GM18907 (cell line): ENCODE measurements around the gene TRPV3.
"Not testable (repeated sequence)": the region's sequence is repeated elsewhere in the genome, so short reads cannot be mapped to it uniquely, and the experiment has no call there.

Experiments used
- ATAC-seq: cut with Tn5 transposase; IDR thresholded peaks from one replicate; pipeline ENCODE4 v1.9.1; 2021; ENCODE audit warnings: mild to moderate bottlenecking, moderate library complexity; ENCODE audit not compliant: unreplicated experiment

Gene TRPV3

GRCh38 chr17:3574231-3574630 lies 16.6 kb upstream of the TRPV3 start:
- no peak for ATAC-seq

GRCh38 chr17:3573246-3574100 lies 15.9 kb upstream of the TRPV3 start:
- ATAC-seq: no peak

DNA sequence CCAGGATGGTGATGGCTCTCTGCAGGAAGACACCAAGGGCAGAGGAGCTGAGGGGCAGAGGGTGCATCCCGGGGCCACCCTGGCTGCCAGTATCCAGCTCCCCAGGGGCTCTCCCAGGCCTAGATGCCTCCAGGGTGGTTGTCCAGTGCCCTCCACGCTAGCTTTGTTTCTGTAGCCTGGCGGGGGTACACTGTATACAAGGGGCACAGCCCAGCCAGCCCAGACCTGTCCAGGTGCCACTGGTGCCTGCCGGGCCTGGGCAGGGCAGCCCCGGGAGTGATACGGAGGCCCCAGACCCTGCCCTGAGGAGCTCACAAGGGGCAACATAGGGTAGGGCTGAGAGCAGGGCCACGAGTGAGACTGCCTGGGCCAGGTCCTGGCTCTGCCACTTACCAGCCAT lies 14.6 kb upstream of the TRPV3 start:
- no peak for ATAC-seq

DNA sequence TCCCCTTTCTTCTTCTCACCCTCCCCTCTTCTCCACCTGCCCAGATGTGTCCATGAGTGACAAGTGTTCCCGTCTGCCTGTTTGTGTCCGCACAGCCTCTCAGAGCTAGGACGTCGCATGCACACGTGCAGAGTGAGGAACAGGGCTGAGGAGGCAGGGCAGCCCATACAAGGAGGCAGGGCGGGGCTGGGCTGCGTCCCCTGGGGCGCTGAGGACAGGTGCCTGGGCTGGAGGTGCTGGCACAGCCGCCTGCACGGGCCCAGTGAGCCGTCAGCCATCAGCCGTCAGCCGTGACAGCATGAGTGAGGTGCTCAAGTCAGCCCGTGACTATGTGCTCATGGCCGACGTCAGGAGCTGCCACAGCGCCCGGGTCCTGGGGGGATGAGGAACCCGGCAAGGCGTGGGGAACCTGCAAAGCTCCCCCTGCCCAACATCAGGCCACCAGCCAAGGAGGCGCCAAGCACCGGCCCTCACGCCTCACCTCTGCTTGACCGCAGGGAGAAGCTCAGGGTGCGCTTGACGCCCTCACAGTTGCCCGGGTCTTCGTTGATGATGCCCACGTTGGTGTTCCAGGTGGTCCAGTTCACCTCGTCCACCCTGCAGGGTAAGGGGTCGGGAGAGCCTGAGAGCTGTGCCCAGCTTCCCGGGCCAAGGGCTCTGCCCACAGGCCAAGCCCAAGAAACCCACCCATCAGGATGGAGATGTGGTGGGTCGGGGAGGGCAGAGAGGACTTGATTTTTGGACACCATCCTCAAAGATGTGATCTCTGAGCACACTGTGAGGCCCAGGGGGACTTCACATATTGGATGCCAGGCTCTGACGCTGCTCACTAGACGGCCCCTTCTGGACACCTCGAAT lies 13.7 kb upstream of the TRPV3 start:
- no peak for ATAC-seq

- no peak for ATAC-seq
Measured at GRCh38 chr17:3569534-3570137, 12.0 kb upstream of the TRPV3 start.

- ATAC-seq: no peak
Measured at GRCh38 chr17:3566551-3566950, 8.9 kb upstream of the TRPV3 start.

GRCh38 chr17:3565143-3565542 lies 7.5 kb upstream of the TRPV3 start:
- no peak for ATAC-seq

DNA sequence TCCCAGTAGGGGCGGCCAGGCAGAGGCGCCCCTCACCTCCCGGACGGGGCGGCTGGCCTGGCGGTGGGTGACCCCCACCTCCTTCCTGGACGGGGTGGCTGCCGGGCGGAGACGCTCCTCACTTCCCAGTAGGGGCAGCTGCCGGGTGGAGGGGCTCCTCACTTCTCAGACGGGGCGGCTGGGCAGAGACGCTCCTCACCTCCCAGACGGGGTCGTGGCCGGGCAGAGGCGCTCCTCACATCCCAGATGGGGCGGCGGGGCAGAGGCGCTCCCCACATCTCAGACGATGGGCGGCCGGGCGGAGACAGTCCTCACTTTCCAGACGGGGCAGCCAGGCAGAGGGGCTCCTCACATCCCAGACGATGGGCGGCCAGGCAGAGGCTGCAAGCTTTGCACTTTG lies 6.6 kb upstream of the TRPV3 start:
- ATAC-seq: not testable (repeated sequence)

- no peak for ATAC-seq
Measured at GRCh38 chr17:3559270-3559645, 1.6 kb upstream of the TRPV3 start.

GRCh38 chr17:3558603-3559269 lies 1.1 kb upstream of the TRPV3 start:
- ATAC-seq: peak; percentile 70

- ATAC-seq: no peak
Measured at GRCh38 chr17:3556916-3557767, 470 bp downstream of the TRPV3 start.

- no peak for ATAC-seq
Measured at GRCh38 chr17:3556239-3556915, 1.2 kb downstream of the TRPV3 start.

DNA sequence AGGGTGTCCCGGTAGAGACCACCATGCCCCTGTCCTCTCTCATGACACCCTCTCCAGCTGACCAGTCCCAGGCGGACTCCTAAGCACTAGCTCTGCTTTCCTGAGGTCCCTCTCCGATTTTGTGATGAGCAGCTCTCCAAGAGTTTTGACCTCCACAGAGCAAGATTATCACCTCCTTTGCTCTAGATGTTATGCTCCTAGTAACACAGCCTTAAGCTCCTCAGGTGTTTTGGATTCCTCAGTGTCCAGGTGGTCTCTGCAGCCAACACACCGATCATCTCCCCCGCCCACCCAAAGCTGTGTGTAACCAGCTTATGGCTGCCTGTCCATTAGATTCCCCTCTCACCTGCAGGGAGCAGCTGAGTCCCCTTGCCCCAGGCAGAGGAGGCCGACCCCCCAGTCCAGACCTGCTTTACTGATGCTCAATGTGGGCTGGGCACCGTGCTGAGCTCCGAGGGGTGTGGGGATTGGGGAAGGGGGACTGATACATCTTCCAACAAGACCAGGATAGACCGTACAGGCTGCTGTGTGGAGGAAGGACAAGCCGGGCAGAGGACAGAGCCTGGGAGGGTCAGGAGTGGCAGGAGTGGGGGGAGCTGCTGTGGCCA lies 2.3 kb downstream of the TRPV3 start:
- no peak for ATAC-seq

- no peak for ATAC-seq
Measured at GRCh38 chr17:3554440-3554839, 3.2 kb downstream of the TRPV3 start.

DNA sequence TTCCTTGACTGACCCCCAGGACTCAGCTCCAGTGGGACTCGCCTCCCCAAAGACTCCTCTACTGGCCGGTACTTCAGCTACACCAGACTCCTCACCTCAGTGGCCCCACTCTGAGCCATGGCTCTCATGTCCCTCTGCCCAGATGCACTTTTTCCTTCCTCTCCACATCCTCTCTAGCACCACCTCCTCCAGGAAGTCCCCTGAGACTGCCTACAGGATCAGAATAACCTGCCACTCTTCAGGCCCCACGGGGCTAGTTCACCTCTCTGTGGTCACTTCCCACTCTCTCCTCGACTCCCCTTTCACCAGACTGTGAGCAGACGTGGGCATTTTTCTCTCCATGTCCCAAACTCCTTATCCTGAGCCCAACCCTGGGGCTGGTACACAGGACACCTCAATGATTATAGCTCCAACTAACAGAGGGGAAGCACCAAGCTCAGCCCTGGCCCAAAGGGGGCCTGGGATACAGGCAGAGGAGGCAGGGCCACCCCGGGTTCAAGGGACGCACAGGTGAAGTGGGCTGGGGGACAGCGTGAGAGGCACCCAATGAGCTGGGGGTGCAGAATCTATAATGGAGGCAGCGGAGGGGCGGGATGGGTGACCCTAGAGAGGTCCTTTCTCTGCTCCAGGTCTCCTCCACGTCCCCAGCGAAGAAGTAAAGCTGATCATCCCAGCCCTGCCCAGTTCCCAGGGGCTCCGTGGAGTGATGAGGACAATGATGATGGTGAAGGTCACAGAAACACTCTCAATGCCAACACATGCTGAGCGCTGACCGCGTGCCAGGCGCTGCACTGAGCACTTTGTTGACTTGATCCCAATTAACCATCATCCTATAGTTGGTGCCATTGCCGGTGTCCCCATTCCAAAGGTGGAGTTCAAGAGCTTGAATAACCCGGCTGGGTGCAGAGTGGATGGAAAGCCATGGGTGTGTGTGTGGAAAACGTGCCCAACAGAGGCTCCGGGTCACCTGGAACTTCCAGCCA lies 3.9 kb downstream of the TRPV3 start:
- no peak for ATAC-seq

DNA sequence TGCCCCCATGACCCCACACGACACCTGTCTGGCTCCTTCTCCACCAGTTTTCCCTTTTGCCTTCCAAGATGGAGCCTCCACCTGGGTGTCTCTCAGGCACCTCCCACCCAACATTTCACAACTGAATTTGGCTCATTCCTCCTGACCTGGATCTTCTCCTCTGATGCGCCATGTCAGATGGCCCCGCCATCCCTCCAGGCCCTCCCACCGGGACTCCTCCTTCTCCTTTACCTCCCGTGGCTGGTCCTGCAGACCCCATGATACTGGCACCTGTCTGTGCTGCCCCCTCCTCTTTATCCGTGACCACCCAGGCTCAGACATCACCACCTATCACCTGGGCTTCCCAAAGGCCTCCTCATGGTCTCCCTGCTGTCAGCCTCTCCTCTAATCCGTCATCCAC lies 4.7 kb downstream of the TRPV3 start:
- no peak for ATAC-seq

GRCh38 chr17:3551189-3551588 lies 6.4 kb downstream of the TRPV3 start:
- no peak for ATAC-seq

GRCh38 chr17:3549610-3550162 lies 7.9 kb downstream of the TRPV3 start:
- no peak for ATAC-seq
